Raji (cell line): ENCODE results near the gene TLL2.

ENCODE experiments used
- POLR2A ChIP-seq: IDR thresholded peaks from 2 replicates; pipeline ENCODE4 v1.6.1; 2011; ENCODE audit warnings: low read depth, low read length, control low read depth; ENCODE audit not compliant: insufficient read depth

Gene TLL2

DNA sequence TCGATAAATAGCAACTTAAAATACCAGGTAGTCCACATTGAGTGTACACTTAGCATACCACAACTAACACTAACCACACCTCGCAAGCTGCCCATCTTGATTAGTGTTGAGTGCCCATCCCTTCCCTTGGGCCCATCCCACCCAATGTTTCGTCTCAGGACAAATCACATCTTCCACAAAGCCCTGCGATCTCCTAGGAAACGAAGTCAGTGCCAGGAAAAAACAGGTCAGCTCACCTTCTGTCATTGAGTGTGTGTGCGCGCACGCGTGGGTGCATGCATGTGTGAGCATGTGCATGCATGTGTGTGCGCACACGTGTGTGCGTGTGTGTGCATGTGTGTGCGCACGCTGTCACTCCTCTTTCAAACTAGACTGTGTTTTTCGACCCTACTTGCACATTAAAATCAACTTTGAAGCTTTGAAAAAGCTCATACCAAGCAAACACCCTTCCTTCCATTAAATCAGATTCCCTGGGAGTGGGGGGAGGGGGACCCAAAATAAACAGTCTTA lies 106.1 kb downstream of the TLL2 start:
- TF ChIP-seq POLR2A: no peak

DNA sequence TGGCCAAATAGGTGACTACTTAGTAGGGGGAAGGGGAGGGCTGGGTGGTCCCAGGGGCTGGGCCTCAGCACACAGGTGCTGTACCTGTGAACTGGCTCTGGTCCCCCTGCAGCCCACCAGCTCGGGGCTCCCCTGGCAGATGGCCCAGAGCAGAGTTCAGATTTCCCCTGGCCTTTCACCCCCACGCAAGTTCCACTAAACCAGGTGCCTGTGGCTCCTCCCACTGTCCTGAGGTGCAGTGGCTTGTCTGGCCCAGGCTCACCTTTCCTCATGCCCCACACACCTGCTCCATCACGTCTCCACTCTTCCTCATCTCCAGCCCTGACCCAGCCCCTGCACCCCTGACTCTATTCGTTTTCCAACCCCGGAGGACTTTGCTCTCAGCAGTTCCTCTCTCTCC lies 107.6 kb downstream of the TLL2 start:
- TF ChIP-seq POLR2A: no peak

DNA sequence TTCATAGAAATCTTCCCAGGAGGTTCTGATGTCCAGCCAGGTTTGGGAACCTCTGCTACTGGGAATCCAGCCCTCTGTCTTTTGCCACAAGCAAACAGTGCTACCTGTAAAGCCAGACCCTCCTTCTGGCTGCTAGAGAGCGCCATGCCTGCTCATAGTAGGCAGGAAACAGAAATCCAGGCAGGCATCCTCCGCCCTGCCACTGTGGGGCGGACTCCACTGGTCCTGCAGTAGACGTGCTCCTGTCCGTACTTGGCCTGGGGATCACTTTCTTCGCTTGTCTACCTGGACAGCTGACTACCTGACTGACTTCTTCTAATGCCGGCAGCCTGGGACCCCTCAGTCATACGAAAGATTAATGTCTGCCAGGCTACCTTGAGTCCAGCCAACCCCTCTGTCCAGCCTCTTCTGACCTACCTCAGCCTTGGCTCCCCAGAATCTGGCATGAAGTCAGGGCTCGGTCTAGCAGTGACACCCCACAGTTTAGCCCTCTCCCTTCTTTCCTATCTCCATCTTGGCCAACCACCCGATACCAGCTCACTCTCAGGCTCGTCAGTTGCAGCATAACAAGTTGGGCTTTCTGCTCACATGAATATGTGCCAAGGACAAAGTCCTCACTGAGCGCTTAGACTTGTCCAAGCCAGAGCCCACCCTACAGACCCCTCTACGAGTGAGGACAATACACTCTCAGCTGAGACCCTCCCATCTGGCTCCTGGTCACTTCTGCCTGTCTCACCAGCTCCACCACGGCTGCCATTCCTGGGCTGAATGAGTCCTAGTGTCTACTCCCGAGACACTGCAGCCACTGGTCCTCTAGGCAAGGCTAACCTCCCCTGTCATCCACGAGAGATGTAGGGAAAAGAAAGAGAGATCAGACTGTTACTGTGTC lies 111.1 kb downstream of the TLL2 start:
- TF ChIP-seq POLR2A: no peak

DNA sequence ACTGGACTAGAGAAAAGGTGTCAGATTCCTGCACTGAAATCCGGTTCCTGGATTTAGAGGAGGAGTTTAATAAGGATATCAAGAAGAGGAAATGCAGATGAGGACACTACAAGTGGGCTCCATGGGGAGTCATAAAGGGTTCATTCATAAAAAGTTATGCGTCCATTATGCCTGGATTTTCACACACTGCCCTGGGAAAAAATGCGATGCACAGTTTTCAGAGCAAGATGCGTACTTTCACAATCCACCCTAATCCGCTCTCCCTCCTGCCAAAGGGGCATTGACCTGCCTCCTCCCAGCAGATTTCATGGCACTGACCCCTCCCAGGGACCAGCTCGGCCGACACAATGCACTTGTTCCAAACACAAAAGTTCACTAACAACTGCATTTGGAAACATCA lies 112.7 kb downstream of the TLL2 start:
- TF ChIP-seq POLR2A: no peak

DNA sequence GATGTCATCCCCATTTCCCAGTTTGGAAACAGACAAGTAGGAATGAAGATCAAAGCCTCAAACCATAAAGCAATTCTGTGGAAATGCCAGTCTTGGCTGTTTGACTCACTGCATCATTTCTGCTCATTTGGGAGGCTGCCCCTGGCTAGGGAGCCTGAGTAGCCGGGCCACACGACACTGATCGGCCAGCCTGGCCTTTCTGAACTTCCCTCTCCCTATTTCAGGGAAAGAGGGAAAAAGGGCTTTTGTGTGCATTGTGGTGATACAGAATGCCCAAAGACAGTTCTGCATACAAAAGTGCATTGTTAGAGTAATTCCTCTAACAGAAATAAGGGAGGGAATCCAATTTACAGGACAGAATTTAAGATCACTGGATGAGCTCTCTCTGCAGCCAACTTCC lies 113.3 kb downstream of the TLL2 start:
- TF ChIP-seq POLR2A: no peak

DNA sequence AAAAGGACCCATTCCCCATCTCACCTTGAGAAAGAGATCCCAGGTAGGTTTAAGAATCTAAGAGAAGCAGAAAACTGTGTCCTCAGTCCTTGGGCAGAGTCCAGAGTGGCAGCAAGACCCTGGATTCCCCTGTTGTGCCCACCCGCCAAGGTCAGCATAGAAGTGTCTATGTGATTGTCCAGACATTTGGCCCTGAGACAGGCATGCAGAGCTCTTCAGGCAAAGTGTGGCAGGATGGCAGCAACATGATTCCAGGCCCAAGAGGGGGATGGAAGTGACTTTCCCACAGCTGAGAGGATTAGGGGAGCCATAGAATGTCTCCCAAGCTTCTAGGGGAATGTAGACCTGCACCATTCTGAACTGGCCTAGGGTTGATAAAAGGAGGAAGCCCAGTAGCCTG lies 115.8 kb downstream of the TLL2 start:
- TF ChIP-seq POLR2A: no peak

DNA sequence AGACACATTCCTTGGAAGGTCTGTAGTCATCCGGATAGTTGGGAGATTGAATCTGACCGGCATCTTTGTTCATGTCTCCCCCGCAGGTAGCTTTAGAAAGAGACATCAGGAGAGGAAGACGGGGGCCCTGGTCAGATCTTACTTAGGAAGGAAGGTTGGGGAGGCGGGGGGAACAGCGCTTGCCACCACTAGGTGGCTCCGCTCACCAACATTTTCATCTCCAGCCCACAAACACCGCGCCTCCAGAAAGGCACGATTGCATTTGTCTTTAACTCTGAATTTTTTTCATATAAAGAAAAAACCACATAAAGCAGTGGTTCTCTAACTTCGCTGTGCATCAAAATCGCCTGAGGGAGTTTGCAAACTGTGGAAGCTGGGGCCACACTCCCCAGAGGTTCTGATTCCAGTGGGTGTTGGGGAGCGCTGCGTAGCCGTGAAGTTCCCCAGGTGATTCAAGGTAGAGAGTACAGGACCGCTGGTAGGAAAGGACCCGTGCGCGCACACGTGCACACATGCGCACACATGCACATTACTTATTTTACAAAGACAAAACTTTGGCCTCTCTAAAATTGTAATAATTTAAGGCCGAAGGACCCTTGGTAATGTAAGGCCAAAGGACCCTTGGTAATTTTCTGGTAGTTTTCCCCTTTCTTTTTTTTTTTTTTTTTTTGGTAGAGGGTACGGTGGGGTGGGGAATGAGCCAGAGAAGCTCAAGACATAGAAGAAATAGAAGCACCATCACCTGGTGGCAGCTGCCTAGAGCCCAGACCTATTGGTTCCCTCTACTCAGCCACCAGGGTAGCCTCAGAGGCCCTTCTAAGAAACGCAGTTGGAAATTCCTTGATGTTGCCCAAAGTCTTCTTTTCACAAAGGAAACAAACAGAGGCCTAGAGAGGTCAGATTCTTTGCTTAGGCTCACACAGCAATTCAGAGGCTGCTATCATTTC lies 117.5 kb downstream of the TLL2 start:
- no peak for TF ChIP-seq POLR2A

DNA sequence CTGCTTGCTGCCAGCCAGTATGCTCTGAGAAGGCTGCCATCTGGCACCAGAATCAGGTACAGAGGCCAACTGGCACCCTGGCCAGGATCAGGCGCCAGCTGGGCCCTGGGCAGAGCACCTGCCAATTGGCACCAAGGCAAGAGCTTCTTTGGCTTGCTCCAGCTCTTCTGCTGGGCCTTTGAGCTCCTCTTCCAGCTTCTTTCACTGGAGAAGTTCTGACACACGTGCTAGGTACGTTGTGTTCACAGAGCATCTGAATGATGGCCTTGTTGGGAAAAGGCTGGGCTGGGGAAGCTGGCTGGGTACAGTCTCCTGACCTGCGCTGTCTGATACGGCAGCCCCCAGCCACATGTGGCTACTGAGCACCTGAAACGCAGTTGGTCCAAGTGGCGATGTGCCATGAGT lies 123.3 kb downstream of the TLL2 start:
- TF ChIP-seq POLR2A: no peak

DNA sequence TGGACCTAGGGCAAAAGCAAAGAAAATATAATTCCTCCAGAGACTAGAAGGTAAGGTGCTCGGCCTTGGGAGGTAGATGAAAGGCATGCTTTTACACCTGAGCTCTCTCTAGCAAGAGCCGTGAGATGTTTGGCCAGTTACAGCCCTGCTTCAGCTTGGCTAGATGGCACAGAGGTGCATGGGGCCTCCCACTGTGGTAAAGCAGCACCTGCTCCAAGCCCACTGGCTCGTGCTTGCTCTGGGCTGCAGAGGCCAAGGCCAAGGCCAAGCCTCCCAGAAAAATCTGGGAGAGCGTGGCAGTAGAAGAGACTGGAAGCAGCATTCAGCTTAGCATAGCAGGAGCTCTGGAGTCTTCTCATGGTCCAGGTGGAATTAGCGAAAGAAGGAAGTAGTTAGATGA lies 123.9 kb downstream of the TLL2 start:
- TF ChIP-seq POLR2A: no peak

DNA sequence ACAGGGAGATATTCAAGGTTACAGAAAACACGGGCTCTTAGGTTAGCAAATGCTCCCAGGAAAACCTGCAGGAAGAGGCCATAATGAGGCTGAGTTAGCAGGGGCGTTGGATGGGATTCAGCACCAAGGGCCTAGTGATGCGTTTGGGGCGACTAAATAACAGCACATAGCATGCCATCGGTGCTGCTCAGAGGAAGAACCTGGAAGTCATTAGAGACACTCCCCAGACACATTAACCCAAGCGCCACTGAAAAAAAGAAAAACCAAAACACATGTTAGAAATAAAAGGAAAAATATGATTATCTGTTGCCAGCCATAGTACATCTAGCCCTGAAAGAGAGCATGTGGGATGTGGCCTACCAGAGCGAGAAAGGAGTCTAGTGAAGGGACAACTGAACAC lies 126.1 kb downstream of the TLL2 start:
- TF ChIP-seq POLR2A: no peak

DNA sequence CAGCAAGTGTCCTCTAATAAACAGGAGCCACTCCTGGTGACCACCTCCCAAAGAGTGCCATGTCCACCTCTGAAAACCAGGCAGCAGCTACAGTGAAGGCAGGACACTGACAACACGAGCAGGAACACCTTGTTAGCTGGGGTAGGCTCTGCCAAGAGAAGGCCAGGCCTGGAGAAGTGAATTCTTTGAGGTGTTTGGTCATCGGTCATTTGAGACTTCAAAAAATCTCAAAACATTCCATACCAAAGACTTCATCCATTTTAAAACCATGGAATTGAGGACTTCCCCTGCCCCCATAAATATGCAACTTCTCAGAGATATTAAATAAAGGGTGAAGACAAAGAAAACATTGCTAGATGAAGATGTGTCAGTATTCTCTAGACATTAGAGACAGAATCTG lies 126.6 kb downstream of the TLL2 start:
- TF ChIP-seq POLR2A: no peak

DNA sequence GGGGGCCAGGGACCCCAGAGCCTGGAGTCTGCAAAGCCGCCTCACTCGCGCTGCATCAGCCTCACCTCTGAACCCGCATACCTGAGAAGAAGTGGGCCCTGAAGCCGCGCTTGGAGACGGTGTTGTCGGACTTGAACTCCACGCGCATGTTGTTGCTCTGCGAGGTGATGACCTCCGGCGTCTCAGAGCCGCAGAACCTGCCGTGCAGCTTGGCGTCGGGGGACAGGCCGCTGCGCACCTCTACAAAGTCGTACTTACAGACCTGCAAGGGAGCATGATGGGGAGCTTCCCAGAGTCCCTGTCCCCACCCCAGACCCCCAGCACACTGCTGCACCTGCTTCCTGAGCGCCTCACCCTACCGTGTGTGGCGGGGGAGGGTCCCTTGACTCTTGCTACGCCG lies 129.2 kb downstream of the TLL2 start:
- TF ChIP-seq POLR2A: no peak

DNA sequence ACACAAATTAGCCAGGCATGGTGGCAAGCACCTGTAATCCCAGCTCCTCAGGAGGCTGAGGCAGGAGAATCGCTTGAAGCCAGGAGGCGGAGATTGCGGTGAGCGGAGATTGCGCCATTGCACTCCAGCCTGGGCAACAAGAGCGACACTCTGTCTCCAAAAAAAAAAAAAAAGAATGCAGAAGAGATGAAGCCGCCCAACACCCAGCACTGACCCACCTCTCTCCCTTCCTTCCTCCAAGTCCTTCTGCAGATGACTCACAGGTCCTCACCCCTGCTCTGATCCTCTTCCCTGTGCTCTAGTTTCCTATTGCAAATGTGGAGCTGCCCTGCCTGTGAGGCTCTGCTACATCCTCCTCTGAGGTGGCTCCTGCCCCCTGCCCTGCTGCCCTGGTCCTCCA lies 132.9 kb downstream of the TLL2 start:
- TF ChIP-seq POLR2A: no peak

DNA sequence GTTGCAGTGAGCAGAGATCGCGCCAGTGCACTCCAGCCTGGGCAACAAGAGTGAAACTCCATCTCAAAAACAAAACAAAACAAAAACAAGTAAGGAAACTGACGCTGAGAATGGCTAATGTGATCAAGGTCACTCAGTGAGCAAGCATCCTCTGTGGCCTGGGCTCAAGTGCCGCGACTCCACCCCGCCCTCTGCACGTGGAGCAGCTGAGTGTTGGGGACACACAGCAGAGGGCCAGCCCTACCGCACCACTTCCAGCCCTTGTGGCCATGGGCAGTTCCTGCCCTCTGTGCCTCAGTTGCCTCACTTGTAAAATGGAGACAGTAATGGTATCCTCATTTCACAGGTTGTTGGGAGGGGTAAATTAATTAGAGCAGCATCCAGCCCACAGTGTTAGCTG lies 134.0 kb downstream of the TLL2 start:
- no peak for TF ChIP-seq POLR2A

DNA sequence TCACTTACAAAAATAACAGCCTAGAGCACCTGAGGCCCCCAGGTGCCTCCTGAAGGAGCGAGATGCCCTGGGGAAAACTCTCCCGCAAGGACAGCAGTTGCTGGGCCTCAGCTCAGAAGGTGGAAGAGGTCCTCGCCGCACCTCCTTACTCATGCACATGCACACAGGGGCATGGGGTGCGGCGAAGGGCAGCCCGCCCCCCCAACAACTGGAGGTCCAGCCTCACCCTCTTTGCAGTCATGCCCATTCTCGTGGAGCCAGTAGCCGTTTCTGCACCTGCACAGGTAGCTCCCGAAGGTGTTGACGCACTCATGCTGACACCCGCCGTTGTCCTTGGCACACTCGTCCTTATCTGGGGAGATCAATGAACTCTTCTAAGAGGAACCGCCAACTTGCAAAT lies 135.0 kb downstream of the TLL2 start:
- no peak for TF ChIP-seq POLR2A

DNA sequence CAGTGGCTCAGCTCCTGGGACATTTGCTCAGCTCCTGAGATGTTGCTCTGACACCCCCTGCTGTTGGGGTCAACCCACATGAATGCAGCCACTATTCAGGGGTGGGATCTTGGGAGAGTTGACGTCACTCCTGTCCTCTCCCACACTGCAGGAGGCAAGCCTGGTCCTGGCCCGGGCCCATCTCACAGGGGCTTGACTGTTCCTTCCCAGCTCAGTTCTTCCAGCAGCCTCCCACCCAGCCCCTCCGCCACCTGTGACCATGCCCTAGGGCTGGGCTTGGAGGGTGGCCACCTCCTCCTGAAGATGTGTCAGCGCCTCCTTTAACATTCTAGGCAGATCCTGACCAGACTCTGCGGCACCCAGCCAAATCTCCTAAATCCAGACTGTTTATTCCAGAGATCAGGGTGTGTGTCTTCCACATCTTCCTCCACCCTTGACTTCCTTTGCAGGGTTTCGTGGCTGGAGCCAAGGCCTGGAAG lies 135.9 kb downstream of the TLL2 start:
- no peak for TF ChIP-seq POLR2A
